Stimulated activated CD4-positive, alpha-beta T cell treated with anti-CD3 and anti-CD28 coated beads, Interleukin-12 subunit alpha, Interleukin-12 subunit beta, amount 100 ng/mL, for 48 hours (primary cell): Measurements from ENCODE around the gene SLC18A3.

Experiments used
- DNase-seq, 3 donors: peaks; one replicate each; pipeline ENCODE4 v3.0.0-alpha.2; 2020; ENCODE audit warnings: low read depth in 2 of 3, low spot score in 1 of 3

The SLC18A3 gene

DNA sequence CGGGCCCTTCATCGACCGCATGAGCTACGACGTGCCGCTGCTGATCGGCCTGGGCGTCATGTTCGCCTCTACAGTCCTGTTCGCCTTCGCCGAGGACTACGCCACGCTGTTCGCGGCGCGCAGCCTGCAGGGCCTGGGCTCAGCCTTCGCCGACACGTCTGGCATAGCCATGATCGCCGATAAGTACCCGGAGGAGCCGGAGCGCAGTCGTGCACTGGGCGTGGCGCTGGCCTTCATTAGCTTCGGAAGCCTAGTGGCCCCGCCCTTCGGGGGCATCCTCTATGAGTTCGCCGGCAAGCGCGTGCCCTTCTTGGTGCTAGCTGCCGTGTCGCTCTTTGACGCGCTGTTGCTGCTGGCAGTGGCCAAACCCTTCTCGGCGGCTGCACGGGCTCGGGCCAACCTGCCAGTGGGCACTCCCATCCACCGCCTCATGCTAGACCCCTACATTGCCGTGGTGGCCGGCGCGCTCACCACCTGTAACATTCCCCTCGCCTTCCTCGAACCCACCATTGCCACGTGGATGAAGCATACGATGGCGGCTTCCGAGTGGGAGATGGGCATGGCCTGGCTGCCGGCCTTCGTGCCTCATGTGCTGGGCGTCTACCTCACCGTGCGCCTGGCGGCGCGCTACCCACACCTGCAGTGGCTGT is 1.2 kb downstream of the SLC18A3 start:
- DNase-seq, result no peak

DNA sequence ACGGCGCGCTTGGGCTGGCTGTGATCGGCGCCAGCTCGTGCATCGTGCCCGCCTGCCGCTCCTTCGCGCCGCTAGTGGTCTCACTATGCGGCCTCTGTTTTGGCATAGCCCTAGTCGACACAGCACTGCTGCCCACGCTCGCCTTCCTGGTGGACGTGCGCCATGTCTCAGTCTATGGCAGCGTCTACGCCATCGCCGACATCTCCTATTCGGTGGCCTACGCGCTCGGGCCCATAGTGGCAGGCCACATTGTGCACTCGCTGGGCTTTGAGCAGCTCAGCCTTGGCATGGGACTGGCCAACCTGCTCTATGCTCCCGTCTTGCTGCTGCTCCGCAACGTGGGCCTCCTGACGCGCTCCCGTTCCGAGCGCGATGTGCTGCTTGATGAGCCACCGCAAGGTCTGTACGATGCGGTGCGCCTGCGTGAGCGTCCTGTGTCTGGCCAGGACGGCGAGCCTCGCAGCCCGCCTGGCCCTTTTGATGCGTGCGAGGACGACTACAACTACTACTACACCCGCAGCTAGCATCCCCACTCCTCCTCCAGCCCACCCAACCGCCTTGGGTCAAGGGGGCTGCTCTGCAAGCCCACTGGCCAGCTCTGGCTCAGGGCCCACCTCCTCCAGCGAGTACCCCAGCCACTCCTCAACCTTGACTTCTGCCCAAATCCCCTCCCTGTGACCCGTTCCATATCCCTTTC is 1.9 kb downstream of the SLC18A3 start:
- no peak for DNase-seq

DNA sequence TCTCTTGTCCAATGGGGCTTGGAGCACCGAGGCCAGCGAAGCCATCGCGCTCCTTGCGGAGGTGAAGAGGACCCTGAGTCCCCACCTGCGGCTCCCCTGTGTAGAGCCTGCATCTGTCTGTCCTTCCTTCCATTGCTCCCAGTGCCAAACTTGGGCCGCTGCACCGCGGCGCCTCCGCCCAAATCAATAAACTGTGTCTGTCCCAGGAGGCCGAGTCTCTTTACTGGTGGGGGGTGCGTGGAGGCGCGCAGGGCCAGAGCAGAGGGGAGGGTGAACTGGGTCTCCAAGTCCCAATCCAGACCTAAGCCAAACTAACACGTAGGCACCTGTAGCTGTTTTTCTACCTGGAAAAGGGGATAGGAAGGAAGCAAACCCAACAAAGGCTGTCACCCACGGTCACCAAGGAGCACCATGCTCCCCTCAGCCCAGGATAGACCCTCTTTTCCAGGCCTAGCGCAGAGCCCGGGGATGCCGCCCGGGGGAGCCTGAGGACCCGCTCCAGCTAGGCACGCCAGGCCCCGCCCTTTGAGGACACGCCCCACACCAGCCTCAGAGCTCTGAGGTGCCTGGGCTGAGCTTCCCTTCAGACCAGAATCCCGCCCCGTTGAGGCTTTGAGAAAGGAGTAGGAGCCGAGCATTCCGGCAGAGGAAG is 2.5 kb downstream of the SLC18A3 start:
- DNase-seq, result no peak

DNA sequence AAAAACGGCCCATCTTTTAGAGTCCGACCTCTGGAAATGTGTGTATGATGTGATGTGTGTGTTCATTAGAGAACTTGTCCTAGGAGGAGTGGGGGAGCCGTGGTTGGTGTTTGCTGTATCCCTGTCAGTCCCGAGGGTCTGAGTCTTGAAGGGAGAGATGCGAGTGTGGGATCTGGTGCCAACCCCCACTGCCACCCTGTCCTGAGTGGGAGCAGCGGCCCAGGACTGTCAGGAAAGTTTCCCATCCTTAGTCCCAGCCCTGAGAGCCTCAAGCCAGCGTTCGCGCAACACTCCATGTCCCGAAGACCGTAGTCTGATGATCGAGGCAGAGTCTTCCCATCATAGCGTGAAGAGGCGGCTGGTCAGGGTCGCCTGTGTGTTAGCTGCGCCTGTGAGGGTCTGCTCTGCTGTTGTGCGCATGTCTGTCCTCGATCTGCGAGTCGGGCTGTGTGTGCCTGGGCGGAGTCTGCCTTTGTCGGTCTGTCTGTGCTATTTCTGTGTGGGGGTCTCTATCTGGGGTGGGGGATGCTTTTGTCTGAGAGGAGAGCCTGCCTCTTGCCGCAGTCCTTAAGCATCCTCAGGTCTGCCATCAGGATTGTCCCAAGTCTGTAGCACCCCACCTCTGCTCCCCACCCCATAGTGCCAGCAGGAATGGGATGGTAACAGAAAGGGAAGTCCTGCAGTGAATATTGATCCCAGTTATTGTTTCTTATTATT is 3.2 kb downstream of the SLC18A3 start:
- no peak for DNase-seq

DNA sequence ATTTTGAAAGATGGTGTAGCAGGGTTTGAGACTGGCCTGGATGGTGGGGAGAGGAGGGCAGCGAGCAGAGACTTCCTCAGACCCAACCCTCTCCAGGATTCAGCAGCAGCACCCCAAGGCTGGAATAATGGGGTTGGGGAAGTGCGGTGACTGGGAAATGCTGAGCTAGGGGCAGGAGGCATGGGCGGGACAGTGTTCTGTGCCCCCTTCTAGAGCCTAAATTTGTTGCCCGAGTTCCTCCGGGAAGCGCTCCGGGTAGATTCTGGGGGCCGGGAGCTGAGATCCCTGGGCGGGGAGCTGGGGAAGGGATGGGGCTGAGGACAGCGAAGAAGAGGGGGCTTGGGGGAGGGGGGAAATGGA is 3.8 kb downstream of the SLC18A3 start, which contains the start of gene CHAT:
CHAT (plus strand) TSS at position 156 of the 360 bp plus-strand sequence; CDS start at position 309, 153 bp downstream.
- DNase-seq, result no peak

DNA sequence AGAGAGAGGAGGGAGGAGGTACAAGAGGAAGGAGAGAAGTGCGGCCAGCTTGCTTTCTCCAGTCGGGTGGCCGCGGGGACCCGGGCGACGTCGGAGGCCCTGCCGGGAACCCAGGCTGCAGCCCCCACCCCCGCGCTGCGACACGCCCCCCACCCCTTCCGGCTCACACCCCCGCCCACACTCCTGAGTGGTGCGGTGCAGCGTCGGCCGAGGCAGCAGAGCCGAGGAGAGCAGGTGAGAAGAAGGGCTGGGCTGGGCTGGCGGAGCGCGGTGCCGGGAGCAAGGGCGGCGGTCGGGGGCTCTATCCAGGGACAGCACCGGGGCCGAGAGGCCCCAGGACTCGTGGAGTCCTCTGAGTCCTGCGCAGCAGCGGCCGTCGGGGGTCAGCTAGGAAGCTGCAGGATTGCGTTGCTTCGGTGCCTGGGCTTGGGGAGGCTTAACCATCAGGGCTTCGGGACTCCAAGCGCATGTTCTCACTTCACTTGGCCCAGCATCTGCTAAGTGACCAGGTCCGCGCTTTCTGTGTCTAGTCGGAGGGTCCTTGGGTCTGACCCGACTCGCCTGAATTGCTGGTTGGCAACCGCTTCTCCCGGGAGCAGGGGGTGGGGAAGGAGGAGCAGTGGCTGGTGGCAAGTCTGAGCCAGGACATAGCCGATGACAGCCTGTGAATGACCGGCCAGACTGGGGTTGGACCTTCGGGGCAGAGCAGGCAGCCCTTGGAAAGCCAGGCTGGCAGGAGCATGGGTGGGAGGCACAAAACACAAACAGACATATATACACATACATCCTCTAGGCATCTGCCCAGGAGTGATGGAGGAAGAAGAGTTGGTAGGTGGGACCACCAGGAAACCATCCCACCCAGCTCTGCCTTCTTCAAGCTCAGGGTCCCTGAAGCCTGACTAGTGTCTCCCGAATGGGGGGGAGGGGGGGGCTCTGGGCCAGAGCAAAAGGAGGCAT is 4.4 kb downstream of the SLC18A3 start:
- no peak for DNase-seq

DNA sequence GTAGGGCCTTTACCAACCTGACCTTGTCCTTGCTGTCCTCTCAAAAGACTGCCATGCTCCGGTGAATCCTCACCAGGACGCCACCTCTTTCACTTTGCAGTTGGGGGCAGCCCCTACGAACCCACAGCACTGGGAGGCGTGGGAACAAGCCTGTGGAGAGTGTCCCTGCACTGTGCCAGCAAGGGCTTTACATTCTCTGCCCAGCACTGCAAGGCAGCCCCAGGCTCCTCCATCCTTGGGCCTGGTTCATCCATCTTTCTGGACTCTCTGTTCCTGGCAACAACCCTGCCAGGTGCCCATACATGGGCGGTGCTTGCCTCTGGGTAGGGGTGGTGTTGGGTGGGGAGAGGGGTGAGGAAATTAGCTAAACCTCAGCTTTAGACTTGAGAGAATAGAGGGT is 5.1 kb downstream of the SLC18A3 start:
- no peak for DNase-seq

DNA sequence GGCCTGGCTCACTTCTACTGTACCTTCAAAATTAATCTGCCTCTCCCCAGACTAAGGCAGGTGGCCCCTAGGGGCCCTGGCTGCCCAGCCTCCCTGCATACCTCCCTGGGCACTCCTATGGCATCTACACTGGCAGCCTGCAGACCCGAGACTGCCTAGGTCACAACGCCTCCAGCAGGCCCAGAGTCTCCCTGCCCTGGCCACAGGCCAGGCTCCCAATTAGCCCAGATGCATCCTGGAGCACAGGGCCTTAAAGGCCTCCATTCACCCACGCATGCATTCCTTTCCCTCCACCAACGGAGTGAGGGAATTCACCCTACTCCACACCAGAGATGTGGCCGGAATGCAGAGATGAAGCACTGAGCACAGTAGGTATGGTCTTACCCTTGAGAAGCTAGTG is 5.6 kb downstream of the SLC18A3 start:
- no peak for DNase-seq

DNA sequence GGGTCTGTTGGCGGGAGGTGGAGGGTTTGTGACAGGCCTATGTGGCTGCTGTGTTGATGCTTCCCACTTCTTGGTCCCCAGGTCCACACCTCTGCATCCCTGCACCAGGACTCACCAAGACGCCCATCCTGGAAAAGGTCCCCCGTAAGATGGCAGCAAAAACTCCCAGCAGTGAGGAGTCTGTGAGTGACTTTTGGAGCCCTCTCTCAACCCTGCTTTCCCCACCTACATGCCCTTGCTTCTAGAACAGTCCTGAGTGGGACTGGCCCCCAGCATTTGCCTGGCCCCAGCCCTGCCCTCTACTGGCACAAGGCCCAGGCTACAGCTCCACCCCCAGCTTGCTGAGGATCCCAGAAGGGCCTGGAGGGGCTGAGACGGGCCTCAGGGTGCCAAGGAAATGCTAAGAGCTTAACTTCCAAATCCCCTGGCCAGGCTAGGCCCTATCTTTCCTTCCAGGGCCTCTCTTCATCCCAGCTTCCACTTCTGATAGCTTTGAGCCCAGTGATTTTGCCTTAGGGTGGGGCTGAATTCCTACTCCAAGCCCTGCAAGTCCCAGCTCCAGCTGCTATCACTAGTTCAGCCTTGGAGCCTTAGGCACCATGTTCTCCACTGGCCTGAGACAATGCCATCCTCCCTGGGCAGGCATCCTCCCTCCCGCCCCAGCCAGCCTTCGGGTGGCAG is 6.5 kb downstream of the SLC18A3 start:
- no peak for DNase-seq

DNA sequence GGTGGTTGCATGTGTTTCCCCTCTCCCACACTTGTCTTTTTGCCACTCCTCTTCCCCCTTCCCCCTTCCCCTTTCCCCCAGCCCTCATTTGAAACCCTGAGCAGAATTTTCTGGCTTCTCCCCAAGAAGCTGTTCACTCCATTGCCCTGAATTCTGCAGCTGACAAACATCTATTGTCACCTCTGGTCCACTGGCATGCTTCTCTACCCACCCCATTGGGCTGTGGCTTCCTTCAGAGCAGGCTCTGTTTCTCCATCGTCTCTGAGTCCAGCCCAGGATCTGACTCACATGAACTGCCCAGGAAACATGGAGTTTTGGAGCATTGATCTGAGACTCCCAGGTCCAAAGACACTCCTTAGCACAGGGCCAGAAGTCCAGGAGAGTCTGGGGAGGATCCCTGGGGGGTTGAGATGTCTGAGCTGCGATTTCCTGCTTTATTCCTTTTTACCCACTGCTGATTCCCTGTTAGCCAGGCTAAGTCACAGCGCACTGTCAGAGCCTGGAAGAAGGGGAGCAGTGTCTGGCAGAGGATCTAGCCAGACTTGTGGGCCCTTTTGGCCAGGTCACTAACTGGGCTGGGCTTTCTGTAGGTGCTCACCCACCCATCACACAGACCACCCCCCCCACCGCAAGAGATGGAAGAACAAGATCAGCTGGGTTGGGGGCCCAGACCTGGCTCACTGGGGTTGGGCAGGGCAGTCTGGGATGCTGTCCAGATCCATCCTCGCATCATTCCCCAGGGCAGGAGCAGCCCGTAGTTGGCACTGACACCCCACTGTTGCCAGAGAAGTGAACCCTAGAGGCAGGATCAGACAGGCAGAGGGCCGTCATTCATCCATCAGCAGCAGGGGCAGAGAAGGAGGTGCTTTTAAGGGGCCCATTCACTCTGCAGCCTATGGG is 7.3 kb downstream of the SLC18A3 start:
- no peak for DNase-seq

DNA sequence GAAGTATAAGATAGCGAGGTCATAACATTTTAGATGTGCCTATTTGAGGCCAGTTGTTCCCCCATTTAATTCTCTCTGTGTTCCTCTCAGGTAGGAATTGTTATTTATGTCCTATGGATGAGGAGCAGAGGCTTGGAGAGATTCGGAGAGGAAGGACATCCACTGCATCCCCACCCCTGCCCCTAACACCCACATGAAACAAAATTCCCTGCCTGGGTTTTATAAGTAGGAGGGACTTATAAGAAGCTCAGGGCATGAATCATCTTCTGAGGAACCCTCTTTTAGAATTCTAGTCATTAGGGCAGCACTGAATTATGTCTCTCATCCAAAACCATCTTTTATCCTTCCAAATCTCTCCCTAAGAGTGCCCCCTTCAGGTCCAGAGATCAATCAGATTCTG is 8.7 kb downstream of the SLC18A3 start:
- no peak for DNase-seq

DNA sequence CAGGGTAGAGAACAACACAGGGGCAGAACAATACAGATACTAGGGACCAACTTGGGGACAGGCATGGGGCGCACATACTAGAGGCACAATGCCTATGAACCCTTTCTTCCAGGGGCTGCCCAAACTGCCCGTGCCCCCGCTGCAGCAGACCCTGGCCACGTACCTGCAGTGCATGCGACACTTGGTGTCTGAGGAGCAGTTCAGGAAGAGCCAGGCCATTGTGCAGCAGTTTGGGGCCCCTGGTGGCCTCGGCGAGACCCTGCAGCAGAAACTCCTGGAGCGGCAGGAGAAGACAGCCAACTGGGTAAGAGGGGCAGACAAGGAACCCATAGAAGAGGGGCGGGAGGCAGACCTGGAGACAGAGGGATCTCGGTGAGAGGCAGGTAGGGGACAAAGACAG is 9.5 kb downstream of the SLC18A3 start:
- DNase-seq, result no peak

DNA sequence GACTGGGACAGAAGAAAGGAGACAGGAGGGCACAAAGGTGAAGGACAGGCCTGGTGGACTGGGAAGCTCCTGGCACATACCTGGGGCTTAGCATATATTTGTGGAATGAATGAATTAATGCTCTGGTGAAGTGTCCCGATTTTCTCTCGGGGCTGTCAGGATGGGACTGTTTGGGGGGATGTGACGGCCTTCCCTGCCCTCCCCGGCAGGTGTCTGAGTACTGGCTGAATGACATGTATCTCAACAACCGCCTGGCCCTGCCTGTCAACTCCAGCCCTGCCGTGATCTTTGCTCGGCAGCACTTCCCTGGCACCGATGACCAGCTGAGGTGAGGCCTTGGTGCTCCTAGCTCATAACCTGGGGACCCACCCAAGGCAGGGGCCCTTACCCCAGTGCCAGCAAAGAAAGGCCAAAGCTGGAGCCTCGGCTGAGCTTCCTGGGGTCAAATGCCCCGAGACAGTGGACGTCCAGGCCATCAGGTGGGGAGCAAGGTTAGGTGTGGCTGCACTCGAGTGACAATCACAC is 10.2 kb downstream of the SLC18A3 start:
- no peak for DNase-seq

DNA sequence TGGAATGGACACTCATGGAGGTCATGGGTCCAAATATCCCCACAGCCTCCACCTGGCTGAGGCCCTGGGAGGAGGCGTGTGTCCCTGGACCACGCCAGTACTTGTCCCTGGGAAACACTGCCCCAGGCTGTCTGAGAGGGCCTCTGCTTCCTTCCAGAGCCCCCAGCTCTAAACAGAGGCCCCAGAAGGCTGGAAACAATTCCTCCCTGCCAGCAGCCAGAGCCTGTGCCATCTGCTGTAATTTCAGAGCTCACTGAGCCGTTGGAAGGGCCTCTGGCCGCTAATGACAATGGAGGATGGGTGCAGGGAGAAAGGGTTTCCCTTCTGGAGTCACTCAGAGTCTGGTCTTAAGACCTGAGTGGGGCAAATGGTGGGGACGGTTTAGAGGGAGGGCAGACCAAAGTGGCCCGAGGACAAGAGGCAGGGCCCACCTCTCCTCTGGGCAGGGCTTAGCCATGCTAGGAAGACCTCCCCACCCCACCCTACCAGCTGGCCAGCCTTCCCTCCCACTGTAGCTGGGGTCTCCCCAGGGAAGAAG is 10.8 kb downstream of the SLC18A3 start:
- no peak for DNase-seq

DNA sequence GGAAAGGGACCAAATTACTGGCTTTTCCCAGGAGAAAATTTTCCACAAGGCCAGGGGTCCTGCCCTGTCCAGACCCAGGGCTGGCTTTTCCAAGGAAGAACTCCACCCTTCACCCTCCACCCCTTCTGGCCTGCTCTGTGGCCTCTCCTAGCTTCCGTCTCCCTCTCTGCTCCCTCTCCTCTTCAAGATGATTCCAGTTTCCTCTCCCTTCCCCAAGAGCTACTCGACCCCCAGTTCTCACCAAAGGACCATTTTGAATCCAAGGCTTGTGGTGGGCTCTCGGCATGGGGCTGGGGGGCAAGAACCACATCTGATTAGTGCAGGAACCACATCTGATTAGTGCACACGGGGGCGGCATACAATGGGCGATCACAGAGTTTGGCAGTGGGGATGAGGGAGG is 11.5 kb downstream of the SLC18A3 start:
- DNase-seq, result no peak

DNA sequence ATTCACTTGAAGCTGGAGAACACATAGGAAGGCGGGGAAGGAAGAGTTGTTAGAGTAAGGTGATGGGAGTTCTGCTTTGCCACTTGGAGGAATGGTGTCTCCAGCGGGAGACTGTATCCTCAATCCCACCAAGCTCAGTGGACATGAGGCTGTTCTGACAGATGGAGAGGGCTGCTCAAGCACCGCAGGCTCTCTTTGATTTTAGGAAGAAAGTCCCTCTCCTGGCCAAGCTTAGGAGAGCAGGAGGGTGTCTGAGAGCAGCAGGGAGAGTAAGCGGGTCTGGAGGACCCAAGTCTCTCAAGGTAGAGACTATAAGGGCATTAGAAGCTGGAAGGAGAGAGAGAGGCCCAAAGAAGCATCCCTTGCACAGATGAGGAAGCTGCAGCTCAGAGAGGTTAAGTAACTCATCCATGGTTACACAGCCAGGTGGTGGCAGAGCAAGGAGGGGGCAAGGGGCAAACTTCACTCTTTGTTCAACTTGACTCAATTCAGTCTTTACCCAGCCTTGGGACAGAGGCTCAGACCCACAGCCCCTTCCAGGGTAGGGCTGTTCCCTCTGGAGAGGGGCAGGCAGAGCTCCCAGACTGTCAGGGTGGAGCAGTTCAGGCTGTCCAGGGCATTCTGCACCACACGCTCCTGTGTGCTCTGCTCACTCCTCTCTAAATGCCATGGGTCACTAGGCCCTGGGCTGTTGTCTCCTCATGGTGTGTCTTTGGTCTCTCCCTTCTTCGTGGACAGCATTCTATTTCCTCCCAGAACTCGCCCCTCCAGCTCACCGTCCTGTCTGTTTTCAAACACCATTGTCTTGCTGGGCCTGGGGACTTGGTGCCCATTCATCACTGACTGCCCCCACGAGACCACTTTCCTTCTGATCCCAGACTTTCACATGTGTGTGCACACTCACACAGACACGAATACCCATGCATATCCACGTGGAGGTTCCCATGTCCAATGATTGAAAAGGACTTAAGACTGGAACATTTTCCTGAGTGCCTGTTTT is 12.6 kb downstream of the SLC18A3 start:
- DNase-seq, result no peak

DNA sequence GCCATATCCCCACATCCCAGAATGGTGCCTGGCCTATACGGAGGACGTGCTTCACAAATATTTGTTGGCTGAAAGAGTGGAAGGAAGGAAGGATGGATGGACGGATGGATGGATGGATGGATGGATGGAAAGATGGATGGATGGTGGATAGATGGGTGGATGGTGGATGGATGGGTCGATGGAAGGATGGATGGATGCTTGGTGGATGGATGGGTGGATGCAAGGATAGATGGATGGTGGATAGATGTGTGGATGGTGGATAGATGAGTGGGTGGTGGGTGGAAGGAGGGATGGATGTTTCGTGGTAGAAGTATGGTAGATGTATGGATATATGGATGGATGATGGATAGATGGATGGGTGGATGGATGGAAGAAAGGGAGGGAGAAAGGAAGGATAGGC is 14.5 kb downstream of the SLC18A3 start:
- no peak for DNase-seq
